Measurements from ENCODE around the gene NECTIN1.

Gene NECTIN1

GRCh38 chr11:119747868-119748660 is 19.1 kb upstream of the NECTIN1 start:
- no peak overlapping the region for H3K4me3 ChIP-seq (replicated peaks in 1 of 2; ENCODE audit: low read depth in 2 of 2, low read length in 2 of 2)
- no peak for TF ChIP-seq CTCF (IDR thresholded peaks at IDR 0.05; ENCODE audit: low read depth, low read length)

GRCh38 chr11:119745776-119746535 is 17.0 kb upstream of the NECTIN1 start:
- DNase-seq (ENCODE audit: low read depth in 2 of 2): no peak
- no peak overlapping the region for H3K4me3 ChIP-seq (replicated peaks in 1 of 2; ENCODE audit: low read depth in 2 of 2, low read length in 2 of 2)
- TF ChIP-seq CTCF (IDR thresholded peaks at IDR 0.05; ENCODE audit: low read depth, low read length): no peak

More at GRCh38 chr11:119747868-119748660, 19.1 kb upstream of the NECTIN1 start:
- no peak for DNase-seq (ENCODE audit: low read depth in 2 of 2)

- TF ChIP-seq CTCF (IDR thresholded peaks at IDR 0.05; ENCODE audit: low read depth, low read length): no peak
- no peak overlapping the region for H3K4me3 ChIP-seq (replicated peaks in 1 of 2; ENCODE audit: low read depth in 2 of 2, low read length in 2 of 2)
- DNase-seq (ENCODE audit: low read depth in 2 of 2): no peak
These were observed 16.1 kb upstream of the NECTIN1 start for GRCh38 chr11:119745112-119745511.

GRCh38 chr11:119744577-119744976 is 15.6 kb upstream of the NECTIN1 start:
- DNase-seq (ENCODE audit: low read depth in 2 of 2): no peak
- H3K4me3 ChIP-seq (replicated peaks in 1 of 2; ENCODE audit: low read depth in 2 of 2, low read length in 2 of 2): no peak overlapping the region
- no peak for TF ChIP-seq CTCF (IDR thresholded peaks at IDR 0.05; ENCODE audit: low read depth, low read length)

- no peak overlapping the region for H3K4me3 ChIP-seq (replicated peaks in 1 of 2; ENCODE audit: low read depth in 2 of 2, low read length in 2 of 2)
- no peak for TF ChIP-seq CTCF (IDR thresholded peaks at IDR 0.05; ENCODE audit: low read depth, low read length)
These were observed 14.0 kb upstream of the NECTIN1 start for GRCh38 chr11:119743006-119743405.

GRCh38 chr11:119742263-119742861 is 13.4 kb upstream of the NECTIN1 start:
- DNase-seq (ENCODE audit: low read depth in 2 of 2): peak in 1 of 2 donors; percentile 18
- peak overlapping the region in 1 of 2 donors; percentile 16 for H3K4me3 ChIP-seq (replicated peaks in 1 of 2; ENCODE audit: low read depth in 2 of 2, low read length in 2 of 2)
- no peak for TF ChIP-seq CTCF (IDR thresholded peaks at IDR 0.05; ENCODE audit: low read depth, low read length)

More at GRCh38 chr11:119743006-119743405, 14.0 kb upstream of the NECTIN1 start:
- no peak for DNase-seq (ENCODE audit: low read depth in 2 of 2)

Data from cardiac fibroblast (primary cell).